K562 (cell line): ENCODE data around the gene PCSK6. TPM values are rescaled to one million over a fixed set of nuclear protein-coding genes. Genes with fewer than 3 reads are reported as not detected.

Experiments used
- AFF1 ChIP-seq, 2 experiments: fragments of 450-650 bp; IDR thresholded peaks; 2 replicates each; pipeline ENCODE4 v1.6.1; 2018; ENCODE audit warnings: mild to moderate bottlenecking in 2 of 2, low read depth in 1 of 2; ENCODE audit not compliant: partially characterized antibody in 2 of 2
- ARNT ChIP-seq, 2 experiments: fragments of 450-650 bp; IDR thresholded peaks; 2 replicates each; pipeline ENCODE4 v1.6.1; 2016; ENCODE audit warnings: mild to moderate bottlenecking in 1 of 2
- BRD9 ChIP-seq: fragments of 450-650 bp; IDR thresholded peaks from 2 replicates; pipeline ENCODE4 v1.6.1; 2018; ENCODE audit warnings: low read depth; ENCODE audit not compliant: partially characterized antibody
- CCAR2 ChIP-seq: fragments of 200-400 bp; formaldehyde crosslinking; IDR thresholded peaks from 2 replicates; pipeline ENCODE4 v1.6.1; 2017; ENCODE audit warnings: mild to moderate bottlenecking, low read depth, low read length
- CTBP1 ChIP-seq: fragments of 450-650 bp; IDR thresholded peaks from 2 replicates; pipeline ENCODE4 v1.6.1; 2016; ENCODE audit warnings: borderline replicate concordance
- GTF2A2 ChIP-seq: IDR thresholded peaks from 2 replicates; pipeline ENCODE4 v1.6.1; 2016; ENCODE audit warnings: mild to moderate bottlenecking, missing genetic modification characterization, missing compliant biosample characterization
- HDAC3 ChIP-seq: fragments of 450-650 bp; IDR thresholded peaks from 2 replicates; pipeline ENCODE4 v1.6.1; 2018; ENCODE audit warnings: borderline replicate concordance, mild to moderate bottlenecking, moderate library complexity; ENCODE audit not compliant: partially characterized antibody
- HEY1 ChIP-seq: fragments of 250-450 bp; sonication (Bioruptor Pico); IDR thresholded peaks from 2 replicates; pipeline ENCODE4 v1.5.0; 2020; ENCODE audit warnings: mild to moderate bottlenecking, moderate library complexity, borderline replicate concordance
- KHSRP ChIP-seq: fragments of 450-650 bp; IDR thresholded peaks from 2 replicates; pipeline ENCODE4 v1.6.1; 2017
- MAZ ChIP-seq, 2 experiments: fragments of 450-650 bp in 1 of 2; sonication (generic) in 1 of 2; formaldehyde crosslinking; IDR thresholded peaks in 1 of 2; conservative IDR thresholded peaks in 1 of 2; 2 replicates each; pipeline versions ENCODE4 v1.4.0 to v1.5.0; 2020; ENCODE audit warnings: mild to moderate bottlenecking in 1 of 2, missing genetic modification reagents in 1 of 2
- NFXL1 ChIP-seq: fragments of 450-650 bp; formaldehyde crosslinking; IDR thresholded peaks from 2 replicates; pipeline ENCODE4 v1.4.0; 2021; ENCODE audit warnings: mild to moderate bottlenecking
- NONO ChIP-seq, 2 experiments: fragments of 200-400 bp in 1 of 2; fragments of 450-650 bp in 1 of 2; formaldehyde crosslinking in 1 of 2; IDR thresholded peaks; 2 replicates each; pipeline ENCODE4 v1.6.1; 2017; ENCODE audit warnings: low read depth in 2 of 2, mild to moderate bottlenecking in 2 of 2, moderate library complexity in 2 of 2, low read length in 1 of 2
- TEAD1 ChIP-seq, 2 experiments: fragments of 450-650 bp in 1 of 2; sonication (generic) in 1 of 2; formaldehyde crosslinking; IDR thresholded peaks; 2 replicates each; pipeline versions ENCODE4 v1.4.0 to v1.8.0; 2020 to 2022; ENCODE audit warnings: mild to moderate bottlenecking in 2 of 2, missing genetic modification reagents in 1 of 2
- XRCC3 ChIP-seq: fragments of 450-650 bp; IDR thresholded peaks from 2 replicates; pipeline ENCODE4 v1.6.1; 2017; ENCODE audit warnings: mild to moderate bottlenecking, moderate library complexity
- ZEB2 ChIP-seq: fragments of 450-650 bp; IDR thresholded peaks from 2 replicates; pipeline ENCODE4 v1.6.1; 2016
- ZKSCAN1 ChIP-seq: fragments of 150-350 bp; IDR thresholded peaks from 2 replicates; pipeline ENCODE4 v1.6.1; 2016; ENCODE audit warnings: low read depth, low read length
- ZNF384 ChIP-seq: IDR thresholded peaks from 2 replicates; pipeline ENCODE4 v1.6.1; 2012; ENCODE audit warnings: low read depth, low read length, improper control_type of control experiment
- polyA plus RNA-seq, 8 experiments: library from polyadenylated mRNA; depleted of rRNA in 4 of 8; stranded (reverse) in 5 of 8; unstranded in 3 of 8; fragments of >200 nt; fragmentation: Nextera tagmentation in 2 of 8; fragmentation: Illumina TruSeq in 1 of 8; extraction: Ambion mirVana in 2 of 8; extraction: Trizol in 1 of 8; gene quantifications; 2 replicates each; pipeline versions ENCODE4 v1.2.1 to v1.2.3, GENCODE V29; 2011 to 2014; ENCODE audit warnings: inconsistent platforms in 1 of 8, missing spikeins in 1 of 8
- total RNA-seq, 7 experiments: library from RNA; depleted of rRNA in 6 of 7; stranded (reverse); fragments of >200 nt in 6 of 7; fragmentation: Illumina TruSeq in 2 of 7; extraction: Trizol in 2 of 7; gene quantifications; 2 replicates each; pipeline versions ENCODE4 v1.2.1 to v1.2.3, GENCODE V29; 2011 to 2021; ENCODE audit warnings: low replicate concordance in 1 of 7
- TF ChIP-seq, protein P1 (sequence below): sonication (generic); formaldehyde crosslinking; IDR thresholded peaks from 2 replicates; pipeline ENCODE4 v1.8.0; 2022; ENCODE audit warnings: mild to moderate bottlenecking, missing genetic modification reagents

The PCSK6 gene
- total and polyA plus RNA-seq, 9 of the 15 experiments (the other 6 are each of a cell fraction or from before 2014, with no cell fraction given), result 2.2 to 32.6 (median 14.5) TPM

- TF ChIP-seq AFF1 (IDR thresholded peaks at IDR 0.05; ENCODE audit: low read depth in 1 of 2, partially characterized antibody in 2 of 2), result peak in 1 of 2 experiments; percentile 93
- TF ChIP-seq CTBP1, result peak; percentile 95
- peak; percentile 90 for TF ChIP-seq HDAC3
- peak in 1 of 2 experiments; percentile 90; a peak in 2 of 4 replicates for TF ChIP-seq TEAD1 (CRISPR knock-in tag; IDR thresholded peaks at IDR 0.05)
- TF ChIP-seq HEY1, result no peak
- peak; percentile 68; the same call in 1 of the 2 replicates for TF ChIP-seq ZEB2
- peak; percentile 94 to 96; a peak in 3 of 4 replicates for TF ChIP-seq ARNT (IDR thresholded peaks at IDR 0.05)
- no peak for TF ChIP-seq CCAR2
- TF ChIP-seq NFXL1, result no peak
- TF ChIP-seq MAZ (CRISPR knock-in tag; conservative IDR thresholded peaks at IDR 0.05 in 1 of 2, IDR thresholded peaks at IDR 0.05 in 1 of 2), result peak; percentile 23 to 63; a peak in 3 of 4 replicates
- no peak for TF ChIP-seq GTF2A2 (tag)
- TF ChIP-seq, protein P1, sequence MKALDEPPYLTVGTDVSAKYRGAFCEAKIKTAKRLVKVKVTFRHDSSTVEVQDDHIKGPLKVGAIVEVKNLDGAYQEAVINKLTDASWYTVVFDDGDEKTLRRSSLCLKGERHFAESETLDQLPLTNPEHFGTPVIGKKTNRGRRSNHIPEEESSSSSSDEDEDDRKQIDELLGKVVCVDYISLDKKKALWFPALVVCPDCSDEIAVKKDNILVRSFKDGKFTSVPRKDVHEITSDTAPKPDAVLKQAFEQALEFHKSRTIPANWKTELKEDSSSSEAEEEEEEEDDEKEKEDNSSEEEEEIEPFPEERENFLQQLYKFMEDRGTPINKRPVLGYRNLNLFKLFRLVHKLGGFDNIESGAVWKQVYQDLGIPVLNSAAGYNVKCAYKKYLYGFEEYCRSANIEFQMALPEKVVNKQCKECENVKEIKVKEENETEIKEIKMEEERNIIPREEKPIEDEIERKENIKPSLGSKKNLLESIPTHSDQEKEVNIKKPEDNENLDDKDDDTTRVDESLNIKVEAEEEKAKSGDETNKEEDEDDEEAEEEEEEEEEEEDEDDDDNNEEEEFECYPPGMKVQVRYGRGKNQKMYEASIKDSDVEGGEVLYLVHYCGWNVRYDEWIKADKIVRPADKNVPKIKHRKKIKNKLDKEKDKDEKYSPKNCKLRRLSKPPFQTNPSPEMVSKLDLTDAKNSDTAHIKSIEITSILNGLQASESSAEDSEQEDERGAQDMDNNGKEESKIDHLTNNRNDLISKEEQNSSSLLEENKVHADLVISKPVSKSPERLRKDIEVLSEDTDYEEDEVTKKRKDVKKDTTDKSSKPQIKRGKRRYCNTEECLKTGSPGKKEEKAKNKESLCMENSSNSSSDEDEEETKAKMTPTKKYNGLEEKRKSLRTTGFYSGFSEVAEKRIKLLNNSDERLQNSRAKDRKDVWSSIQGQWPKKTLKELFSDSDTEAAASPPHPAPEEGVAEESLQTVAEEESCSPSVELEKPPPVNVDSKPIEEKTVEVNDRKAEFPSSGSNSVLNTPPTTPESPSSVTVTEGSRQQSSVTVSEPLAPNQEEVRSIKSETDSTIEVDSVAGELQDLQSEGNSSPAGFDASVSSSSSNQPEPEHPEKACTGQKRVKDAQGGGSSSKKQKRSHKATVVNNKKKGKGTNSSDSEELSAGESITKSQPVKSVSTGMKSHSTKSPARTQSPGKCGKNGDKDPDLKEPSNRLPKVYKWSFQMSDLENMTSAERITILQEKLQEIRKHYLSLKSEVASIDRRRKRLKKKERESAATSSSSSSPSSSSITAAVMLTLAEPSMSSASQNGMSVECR (CRISPR knock-in tag), result peak; percentile 66; the same call in 1 of the 2 replicates
- TF ChIP-seq ZKSCAN1, result peak; percentile 74
- no peak; the same call in 1 of the 2 replicates for TF ChIP-seq KHSRP
- no peak for TF ChIP-seq XRCC3
- TF ChIP-seq BRD9, result peak; percentile 14
- TF ChIP-seq ZNF384, result peak; percentile 95
- TF ChIP-seq NONO (IDR thresholded peaks at IDR 0.05; ENCODE audit: low read depth in 2 of 2, low read length in 1 of 2), result no peak; a peak in 1 of 4 replicates
Observed at GRCh38 chr15:101451266-101451799, 38.2 kb downstream of the PCSK6 start (continued).
